ENCODE data around the gene KCNQ1.

KCNQ1 gene

DNA sequence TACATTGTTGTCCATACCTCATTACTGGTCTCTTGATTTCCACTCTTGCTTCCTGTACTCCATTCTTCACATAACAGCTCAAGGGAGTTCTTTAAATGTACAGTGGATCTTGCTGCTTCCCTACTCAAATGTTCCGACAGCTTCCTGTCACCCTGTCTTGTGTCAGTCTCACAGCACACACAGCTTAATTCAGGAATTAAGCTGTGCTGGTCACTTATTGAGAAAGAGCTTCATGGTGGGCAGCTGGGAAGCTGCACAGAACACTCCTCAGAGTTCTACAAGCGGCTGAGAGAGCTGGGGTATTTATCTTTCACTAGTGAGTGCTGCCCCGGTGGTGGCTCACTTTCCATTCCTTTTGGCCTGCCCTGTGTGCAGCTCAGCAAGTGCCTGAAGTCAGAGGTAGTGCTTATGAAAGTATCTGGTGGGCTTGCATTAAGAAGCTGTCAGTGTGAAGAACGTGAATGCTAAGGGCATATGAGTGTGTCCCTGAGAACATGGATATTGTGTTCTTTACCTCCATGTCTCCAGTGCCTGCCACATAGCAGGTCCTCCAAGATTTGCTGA is 206.3 kb downstream of the KCNQ1 start:
- DNase-seq: no peak
- H3K27ac ChIP-seq (ENCODE audit: insufficient read depth in 1 of 2, low read depth in 1 of 2, low read length in 2 of 2, poor library complexity in 1 of 2, severe bottlenecking in 2 of 2): no peak overlapping the region
- ChIA-PET POLR2A (no interaction called here), CTCF (no interaction called here)
- no peaks in the 10 kb centered on the region for H3K36me3 ChIP-seq (ENCODE audit: control insufficient read depth in 4 of 4, insufficient read depth in 4 of 4, low read length in 3 of 4)
- H3K4me3 ChIP-seq (ENCODE audit: control insufficient read depth in 1 of 7, extremely low read depth in 1 of 7, insufficient read depth in 4 of 7, low read depth in 2 of 7, low read length in 6 of 7): no peak overlapping the region
- 100% methylated on average over 3 of the region's 4 CpGs for WGBS (ENCODE audit: insufficient coverage)
- H3K9me3 ChIP-seq (ENCODE audit: control extremely low read depth in 1 of 5, control insufficient read depth in 4 of 5, insufficient read depth in 2 of 5, low read depth in 1 of 5, low read length in 4 of 5): peaks cover 11 to 67% (median 34%) of the 10 kb centered on the region in 5 experiments
- no peaks in the 10 kb centered on the region for H3K27me3 ChIP-seq (replicated peaks in 2 of 5; ENCODE audit: control insufficient read depth in 4 of 5, insufficient read depth in 5 of 5, low read length in 4 of 5)
- peaks cover 0 to 6% (median 3%) of the 10 kb centered on the region in 4 experiments for H3K4me1 ChIP-seq (ENCODE audit: control extremely low read depth in 1 of 4, control insufficient read depth in 4 of 4, insufficient read depth in 4 of 4, low read length in 3 of 4)

DNA sequence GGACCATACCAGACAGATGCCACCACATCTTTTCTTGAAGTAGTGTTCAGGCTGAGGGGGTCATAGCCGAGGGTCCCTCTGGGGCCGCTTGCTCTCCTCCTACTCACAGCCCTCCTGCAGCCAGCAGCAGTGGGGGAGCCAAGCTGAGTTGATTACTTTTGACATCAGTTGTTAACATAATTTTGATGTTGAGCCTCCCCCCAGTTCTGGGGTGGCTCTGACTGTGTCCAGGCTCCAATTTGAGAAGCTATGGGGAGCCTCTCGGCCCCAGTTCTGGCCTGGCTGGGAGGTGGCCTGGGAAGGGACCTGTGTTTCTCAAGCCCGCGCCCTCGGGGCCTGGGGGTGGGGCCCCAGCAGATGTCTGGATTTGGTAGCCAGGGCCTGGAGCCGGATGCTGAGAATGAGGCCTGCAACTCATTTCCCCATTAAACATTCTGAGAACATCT is 207.0 kb downstream of the KCNQ1 start:
- ChIA-PET POLR2A (no interaction called here), CTCF (no interaction called here)
- DNase-seq: no peak
- WGBS (ENCODE audit: insufficient coverage): 100% methylated on average over 5 of the region's 7 CpGs
- Histone ChIP-seq H3K9me3 (ENCODE audit: control extremely low read depth in 1 of 5, control insufficient read depth in 4 of 5, insufficient read depth in 2 of 5, low read depth in 1 of 5, low read length in 4 of 5) (peaks cover 11 to 61% (median 32%) of the 10 kb centered on the region in 5 experiments), H3K36me3 (ENCODE audit: control insufficient read depth in 4 of 4, insufficient read depth in 4 of 4, low read length in 3 of 4) (no peaks in the 10 kb centered on the region), H3K27me3 (replicated peaks in 2 of 5; ENCODE audit: control insufficient read depth in 4 of 5, insufficient read depth in 5 of 5, low read length in 4 of 5) (no peaks in the 10 kb centered on the region), H3K27ac (ENCODE audit: insufficient read depth in 1 of 2, low read depth in 1 of 2, low read length in 2 of 2, poor library complexity in 1 of 2, severe bottlenecking in 2 of 2) (no peak overlapping the region), H3K4me3 (ENCODE audit: control insufficient read depth in 1 of 7, extremely low read depth in 1 of 7, insufficient read depth in 4 of 7, low read depth in 2 of 7, low read length in 6 of 7) (no peak overlapping the region), H3K4me1 (ENCODE audit: control extremely low read depth in 1 of 4, control insufficient read depth in 4 of 4, insufficient read depth in 4 of 4, low read length in 3 of 4) (peaks cover 0 to 9% (median 7%) of the 10 kb centered on the region in 4 experiments)

DNA sequence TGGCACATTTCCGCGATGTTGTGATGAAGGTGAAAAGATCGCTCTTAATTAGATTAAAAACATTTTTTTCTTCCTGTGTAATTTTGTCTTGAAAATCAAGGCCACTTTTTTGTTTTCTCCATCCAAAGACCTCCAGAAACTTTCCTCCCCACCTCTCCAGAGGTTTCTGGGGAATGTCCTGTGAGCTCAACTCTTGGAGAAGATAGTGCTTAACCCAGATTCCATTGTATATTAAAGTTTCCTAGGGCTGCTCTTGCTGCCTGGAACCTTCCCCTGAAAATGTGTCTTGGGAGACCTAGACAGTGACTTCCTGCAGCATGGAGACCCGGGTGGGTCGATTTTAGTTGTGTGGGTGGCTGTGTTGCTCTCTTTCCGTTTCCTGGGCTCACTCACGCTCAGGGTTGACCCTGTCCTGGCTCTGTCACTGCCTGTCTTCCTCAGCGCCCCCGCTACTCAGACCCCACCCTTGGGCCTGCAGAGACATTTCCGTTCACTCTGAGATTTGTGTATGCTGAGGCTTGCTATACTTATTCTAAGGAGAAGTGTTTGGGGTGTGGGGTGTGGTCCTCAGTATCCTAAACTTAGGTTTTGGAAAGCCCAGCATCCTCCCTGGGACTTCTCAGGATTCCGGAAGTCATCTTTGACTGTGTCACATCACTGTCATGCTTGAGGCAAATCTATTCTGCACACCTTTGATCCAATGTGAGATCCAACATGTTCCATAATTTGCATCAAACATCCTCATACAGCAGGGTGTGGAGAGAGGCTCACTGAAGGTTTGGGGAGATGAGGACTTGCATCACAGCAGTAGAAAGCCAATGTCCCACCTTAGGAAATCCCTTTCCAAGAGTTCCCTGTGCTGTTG is 207.8 kb downstream of the KCNQ1 start:
- Histone ChIP-seq H3K36me3 (ENCODE audit: control insufficient read depth in 4 of 4, insufficient read depth in 4 of 4, low read length in 3 of 4) (no peaks in the 10 kb centered on the region), H3K9me3 (ENCODE audit: control extremely low read depth in 1 of 5, control insufficient read depth in 4 of 5, insufficient read depth in 2 of 5, low read depth in 1 of 5, low read length in 4 of 5) (peaks cover 8 to 56% (median 32%) of the 10 kb centered on the region in 5 experiments), H3K27me3 (replicated peaks in 2 of 5; ENCODE audit: control insufficient read depth in 4 of 5, insufficient read depth in 5 of 5, low read length in 4 of 5) (no peaks in the 10 kb centered on the region), H3K4me3 (ENCODE audit: control insufficient read depth in 1 of 7, extremely low read depth in 1 of 7, insufficient read depth in 4 of 7, low read depth in 2 of 7, low read length in 6 of 7) (no peak overlapping the region), H3K27ac (ENCODE audit: insufficient read depth in 1 of 2, low read depth in 1 of 2, low read length in 2 of 2, poor library complexity in 1 of 2, severe bottlenecking in 2 of 2) (no peak overlapping the region), H3K4me1 (ENCODE audit: control extremely low read depth in 1 of 4, control insufficient read depth in 4 of 4, insufficient read depth in 4 of 4, low read length in 3 of 4) (peaks cover 0 to 9% (median 7%) of the 10 kb centered on the region in 4 experiments)
- ChIA-PET CTCF (no interaction called here), POLR2A (no interaction called here)
- WGBS (ENCODE audit: insufficient coverage): 100% methylated on average over 3 of the region's 11 CpGs
- no peak for DNase-seq

DNA sequence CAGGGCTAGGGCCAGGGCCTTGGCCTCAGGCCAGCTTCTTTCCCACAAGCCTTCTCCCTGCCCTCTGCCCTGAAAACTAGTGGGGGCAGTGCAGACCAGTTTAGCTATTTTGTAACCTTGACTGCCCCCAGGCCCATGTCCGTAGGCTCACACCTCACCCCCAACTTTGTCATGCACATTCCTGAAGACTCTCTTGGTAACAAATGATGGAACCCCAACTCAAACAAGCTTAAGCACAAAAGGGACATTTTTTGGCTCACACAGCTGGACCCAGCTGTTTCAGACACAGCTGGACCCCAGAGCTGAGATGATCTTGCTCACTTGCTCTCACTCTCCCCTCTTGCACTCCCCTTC is 208.4 kb downstream of the KCNQ1 start:
- peaks cover 8 to 57% (median 27%) of the 10 kb centered on the region in 5 experiments for H3K9me3 ChIP-seq (ENCODE audit: control extremely low read depth in 1 of 5, control insufficient read depth in 4 of 5, insufficient read depth in 2 of 5, low read depth in 1 of 5, low read length in 4 of 5)
- DNase-seq: no peak
- POLR2A ChIA-PET: no interaction called here

DNA sequence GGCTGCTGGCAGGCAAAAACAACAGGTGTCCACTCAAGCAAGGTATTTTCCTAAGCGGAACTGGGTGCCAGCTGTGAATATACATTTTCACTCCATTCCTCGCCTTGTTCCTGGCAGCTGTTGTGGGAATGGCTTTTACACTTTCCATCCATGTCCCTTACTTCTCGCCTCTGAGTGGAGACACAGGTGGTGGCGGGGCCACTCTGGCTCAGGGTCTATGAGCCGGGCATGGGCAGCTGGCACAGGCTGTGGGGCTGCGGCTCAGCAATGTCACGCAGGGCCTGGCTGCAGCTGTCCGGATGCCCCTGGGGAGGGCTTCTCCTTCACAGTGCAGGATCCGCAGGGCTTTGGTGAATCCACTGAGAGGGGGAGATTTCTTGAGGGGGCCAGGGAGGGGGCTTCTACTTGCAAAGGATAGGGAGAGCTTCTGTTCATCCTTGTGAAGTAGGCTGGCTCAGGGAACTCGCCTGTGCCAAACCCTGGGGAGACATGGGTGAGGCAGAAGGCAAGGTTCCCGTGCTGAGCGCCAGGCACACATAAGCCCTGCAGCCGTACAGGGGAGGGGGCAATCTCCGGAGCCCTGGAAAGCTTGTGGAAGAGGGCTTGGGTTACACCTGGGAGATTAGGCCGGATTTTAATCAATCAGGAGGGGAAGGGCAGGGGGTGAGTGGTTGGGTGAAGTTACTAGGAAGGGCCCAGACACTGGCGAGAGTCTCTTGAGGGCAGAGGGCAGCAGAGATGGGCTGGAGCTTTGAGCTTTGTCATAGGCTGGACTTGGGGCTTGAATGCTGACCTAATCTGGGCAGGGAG is 209.3 kb downstream of the KCNQ1 start:
- Histone ChIP-seq H3K4me1 (ENCODE audit: control extremely low read depth in 1 of 4, control insufficient read depth in 4 of 4, insufficient read depth in 4 of 4, low read length in 3 of 4) (peaks cover 0 to 9% (median 7%) of the 10 kb centered on the region in 4 experiments), H3K9me3 (ENCODE audit: control extremely low read depth in 1 of 5, control insufficient read depth in 4 of 5, insufficient read depth in 2 of 5, low read depth in 1 of 5, low read length in 4 of 5) (peaks cover 7 to 62% (median 27%) of the 10 kb centered on the region in 5 experiments), H3K27ac (ENCODE audit: insufficient read depth in 1 of 2, low read depth in 1 of 2, low read length in 2 of 2, poor library complexity in 1 of 2, severe bottlenecking in 2 of 2) (no peak overlapping the region), H3K36me3 (ENCODE audit: control insufficient read depth in 4 of 4, insufficient read depth in 4 of 4, low read length in 3 of 4) (no peaks in the 10 kb centered on the region), H3K27me3 (replicated peaks in 2 of 5; ENCODE audit: control insufficient read depth in 4 of 5, insufficient read depth in 5 of 5, low read length in 4 of 5) (no peaks in the 10 kb centered on the region), H3K4me3 (ENCODE audit: control insufficient read depth in 1 of 7, extremely low read depth in 1 of 7, insufficient read depth in 4 of 7, low read depth in 2 of 7, low read length in 6 of 7) (no peak overlapping the region)
- ChIA-PET POLR2A (no interaction called here), CTCF (interaction anchor here (0.7 kb wide), 1 partner anchor 121 kb away, joined by 3 read pairs; no protein-coding TSS in a partner anchor)
- WGBS (ENCODE audit: insufficient coverage): 98% methylated on average over 13 of the region's 16 CpGs
- no peak for DNase-seq

More for the DNA sequence above, 208.4 kb downstream of the KCNQ1 start:
- Histone ChIP-seq H3K4me1 (ENCODE audit: control extremely low read depth in 1 of 4, control insufficient read depth in 4 of 4, insufficient read depth in 4 of 4, low read length in 3 of 4) (peaks cover 0 to 9% (median 7%) of the 10 kb centered on the region in 4 experiments), H3K27me3 (replicated peaks in 2 of 5; ENCODE audit: control insufficient read depth in 4 of 5, insufficient read depth in 5 of 5, low read length in 4 of 5) (no peaks in the 10 kb centered on the region), H3K4me3 (ENCODE audit: control insufficient read depth in 1 of 7, extremely low read depth in 1 of 7, insufficient read depth in 4 of 7, low read depth in 2 of 7, low read length in 6 of 7) (no peak overlapping the region), H3K36me3 (ENCODE audit: control insufficient read depth in 4 of 4, insufficient read depth in 4 of 4, low read length in 3 of 4) (no peaks in the 10 kb centered on the region), H3K27ac (ENCODE audit: insufficient read depth in 1 of 2, low read depth in 1 of 2, low read length in 2 of 2, poor library complexity in 1 of 2, severe bottlenecking in 2 of 2) (no peak overlapping the region)
- WGBS (ENCODE audit: insufficient coverage): 100% methylated on average over 1 of the region's 1 CpG
- CTCF ChIA-PET: no interaction called here

DNA sequence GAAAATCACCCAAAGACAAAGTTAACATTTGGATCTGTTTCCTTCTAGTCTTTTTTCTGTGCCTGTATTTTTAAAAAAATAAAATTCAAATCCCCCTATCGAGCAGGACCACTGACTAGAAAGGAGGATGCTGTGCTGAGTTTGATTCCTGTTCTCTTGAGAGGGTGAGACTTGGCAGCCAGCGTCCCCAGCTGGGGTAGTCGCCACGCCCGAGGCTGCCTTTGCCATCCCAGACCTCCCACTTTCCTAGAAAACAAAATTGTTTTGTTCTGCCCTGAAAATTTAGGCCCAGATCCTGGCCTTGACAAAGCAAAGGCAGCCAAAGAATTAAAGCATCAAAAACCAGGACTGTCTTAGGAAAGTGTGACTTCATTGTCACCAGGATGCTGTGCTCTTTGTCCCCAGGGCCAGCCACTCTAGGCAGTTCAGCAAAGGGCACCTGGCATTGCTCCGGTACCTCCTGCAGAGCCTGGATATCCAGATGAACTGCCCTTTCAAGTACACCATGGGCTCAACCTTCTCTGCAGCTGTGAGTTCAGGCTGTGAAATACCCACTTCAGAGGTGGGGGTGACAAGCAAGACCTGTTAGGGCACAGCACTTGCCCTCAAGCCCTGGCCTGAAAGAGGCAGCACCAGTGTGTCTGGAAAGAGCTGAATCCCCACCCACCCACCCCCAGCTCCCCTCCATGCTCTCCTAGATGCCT is 210.4 kb downstream of the KCNQ1 start:
- Histone ChIP-seq H3K4me3 (ENCODE audit: control insufficient read depth in 1 of 7, extremely low read depth in 1 of 7, insufficient read depth in 4 of 7, low read depth in 2 of 7, low read length in 6 of 7) (no peak overlapping the region), H3K4me1 (ENCODE audit: control extremely low read depth in 1 of 4, control insufficient read depth in 4 of 4, insufficient read depth in 4 of 4, low read length in 3 of 4) (peaks cover 0 to 9% (median 7%) of the 10 kb centered on the region in 4 experiments), H3K36me3 (ENCODE audit: control insufficient read depth in 4 of 4, insufficient read depth in 4 of 4, low read length in 3 of 4) (no peaks in the 10 kb centered on the region), H3K27me3 (replicated peaks in 2 of 5; ENCODE audit: control insufficient read depth in 4 of 5, insufficient read depth in 5 of 5, low read length in 4 of 5) (no peaks in the 10 kb centered on the region), H3K27ac (ENCODE audit: insufficient read depth in 1 of 2, low read depth in 1 of 2, low read length in 2 of 2, poor library complexity in 1 of 2, severe bottlenecking in 2 of 2) (no peak overlapping the region), H3K9me3 (ENCODE audit: control extremely low read depth in 1 of 5, control insufficient read depth in 4 of 5, insufficient read depth in 2 of 5, low read depth in 1 of 5, low read length in 4 of 5) (peaks cover 2 to 57% (median 25%) of the 10 kb centered on the region in 5 experiments)
- ChIA-PET CTCF (no interaction called here), POLR2A (no interaction called here)
- WGBS (ENCODE audit: insufficient coverage): 100% methylated on average over 5 of the region's 6 CpGs
- no peak for DNase-seq

Data from common myeloid progenitor, CD34-positive (primary cell).